Right renal cortex interstitium (tissue), 3 donors: ENCODE results near the gene DHRS1. TPM values are rescaled to one million over a fixed set of nuclear protein-coding genes. Genes with fewer than 3 reads are reported as not detected.

Experiments
- DNase-seq, 3 donors: peaks; one replicate each; pipeline ENCODE4 v3.0.0-alpha.2; 2013; ENCODE audit warnings: low read depth in 3 of 3, low spot score in 2 of 3
- polyA plus RNA-seq, 3 donors: library from polyadenylated mRNA; unstranded; fragments of 120-200 nt; gene quantifications; one replicate each; pipeline ENCODE4 v1.2.1, GENCODE V29; 2013; ENCODE audit not compliant: insufficient read length in 3 of 3

DHRS1 gene
- polyA plus RNA-seq, 3 donors = 38.6 to 45.5 (median 42.6) TPM

GRCh38 chr14:24286996-24287395, 12.6 kb downstream of the DHRS1 start:
- no peak for DNase-seq

DNA sequence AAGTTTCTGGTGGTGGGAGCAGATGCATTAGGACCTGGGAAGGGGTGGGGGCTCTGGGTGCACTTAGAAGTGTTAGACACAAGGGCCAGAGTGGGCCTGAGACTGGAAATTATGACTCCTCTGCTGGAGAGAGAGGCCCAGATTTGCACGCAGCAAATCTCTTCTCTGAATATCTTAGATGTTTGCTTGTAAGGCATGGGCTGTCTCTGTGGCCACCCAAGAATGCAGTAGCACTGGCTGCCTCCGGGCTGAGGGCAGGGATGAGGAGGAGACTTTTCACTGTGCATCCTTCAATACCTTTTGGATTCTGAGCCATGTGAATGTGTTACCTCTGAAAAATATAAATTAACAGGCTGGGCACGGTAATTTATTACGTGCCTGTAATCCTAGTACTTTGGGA, 14.2 kb downstream of the DHRS1 start:
- DNase-seq = no peak

DNA sequence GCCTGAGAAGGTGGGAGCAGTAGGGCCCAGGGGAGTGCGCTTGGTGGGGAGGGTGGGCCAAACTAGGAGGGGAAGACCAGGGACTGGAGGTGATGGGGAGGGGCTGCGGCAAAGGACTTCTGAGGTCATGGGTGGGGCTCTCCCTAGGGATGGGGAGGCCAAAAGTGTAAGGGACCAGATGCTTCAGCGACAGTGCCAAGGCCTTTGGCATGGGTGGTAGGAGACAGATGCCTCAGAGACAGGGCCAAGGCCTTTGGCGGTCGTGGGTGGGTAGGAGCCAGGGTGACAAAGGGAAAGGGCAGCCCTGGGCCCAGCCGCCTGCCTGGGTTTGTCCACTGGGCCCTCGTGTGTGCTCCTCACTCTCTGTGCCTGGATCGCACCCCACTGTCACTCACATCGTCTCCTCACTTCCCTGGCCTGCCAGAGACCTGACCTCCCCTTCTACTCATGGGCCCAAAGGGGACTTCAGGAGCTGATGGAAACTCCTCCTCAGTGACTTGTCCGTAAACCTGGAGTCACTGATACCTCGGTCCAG, 15.0 kb downstream of the DHRS1 start:
- no peak for DNase-seq

DNA sequence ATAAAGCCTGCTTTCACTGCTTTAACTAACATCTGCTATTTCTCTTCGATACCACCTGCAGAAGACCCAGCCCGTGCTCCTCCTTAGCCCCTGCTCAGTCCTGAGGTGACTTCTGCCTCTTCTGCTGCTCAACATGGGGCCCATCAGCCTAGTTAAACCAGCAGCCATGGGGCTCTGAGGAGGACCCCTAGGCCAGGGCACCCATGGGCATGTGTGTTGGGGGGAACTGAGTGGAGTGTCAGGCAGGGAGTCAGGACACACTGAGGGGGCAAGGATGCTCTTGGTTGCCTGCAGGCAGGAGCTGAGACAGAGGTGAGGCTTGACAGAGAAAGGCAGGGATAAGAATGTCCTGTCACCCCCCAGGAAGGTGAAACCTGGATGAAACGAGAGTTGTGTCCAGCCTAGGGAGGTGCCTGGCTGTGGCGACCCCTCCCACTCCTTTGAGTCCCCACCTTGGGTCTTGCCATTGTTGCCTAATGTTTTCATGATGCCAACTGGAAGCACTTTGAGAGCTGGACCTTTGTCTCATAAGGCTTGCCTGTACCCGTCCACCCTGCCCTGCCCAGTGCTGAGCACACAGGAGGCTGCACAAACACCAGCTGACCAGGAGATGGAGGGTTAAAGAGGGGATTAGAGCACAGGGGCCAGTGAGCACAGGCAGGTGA, 15.7 kb downstream of the DHRS1 start:
- DNase-seq = no peak

DNA sequence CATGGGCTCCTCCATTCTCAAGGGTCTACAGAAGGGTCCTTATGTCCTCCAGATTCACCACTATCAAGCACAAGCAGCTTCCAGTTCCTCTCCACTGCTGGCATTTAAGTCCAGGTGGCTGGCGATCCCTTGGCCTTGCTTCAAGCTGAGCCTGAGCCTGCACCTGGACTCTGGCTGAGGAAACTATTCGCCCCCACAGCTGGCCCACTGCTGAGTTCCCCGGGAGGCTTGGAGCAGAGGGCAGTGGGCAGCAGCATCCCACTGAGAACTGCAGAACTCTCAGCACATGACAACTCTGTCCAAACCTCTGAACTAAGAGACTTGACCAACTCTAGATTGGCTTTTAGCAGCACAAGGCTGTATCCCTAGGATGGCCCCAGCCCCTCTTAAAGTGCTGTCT, 16.8 kb downstream of the DHRS1 start:
- no peak for DNase-seq

GRCh38 chr14:24281636-24282035, 17.9 kb downstream of the DHRS1 start:
- no peak for DNase-seq

DNA sequence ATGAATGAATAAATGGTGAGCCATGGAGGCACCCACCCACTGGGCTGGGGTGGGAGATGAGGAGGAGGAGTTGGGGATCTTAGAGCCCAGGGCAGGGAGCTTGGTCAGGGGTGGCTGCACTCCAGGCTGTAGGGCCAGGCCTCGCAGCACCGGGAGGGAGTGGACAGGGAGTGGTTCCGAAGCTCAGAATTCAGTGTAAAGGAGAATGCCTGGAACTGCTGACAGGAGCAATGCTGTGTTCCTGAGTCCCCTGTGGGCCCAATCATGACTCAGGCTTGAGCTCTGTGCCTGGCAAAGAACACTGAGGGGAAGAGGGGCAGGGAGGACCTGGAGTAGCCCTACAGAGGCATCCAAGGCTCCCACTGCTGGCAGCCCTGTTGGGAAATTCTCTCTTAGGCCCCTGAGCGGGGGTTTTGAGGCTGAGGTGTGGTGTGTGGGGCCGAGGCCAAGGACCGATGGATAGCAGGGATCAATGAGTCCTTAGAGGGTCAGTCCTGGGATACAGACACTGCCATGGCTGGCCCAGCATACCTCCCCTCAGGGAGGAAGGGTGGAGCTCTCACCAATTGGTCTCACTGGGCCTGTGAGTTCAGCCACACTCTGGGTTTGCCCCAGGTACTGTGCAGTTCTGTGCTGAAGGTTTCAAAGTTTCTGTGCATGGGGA, 18.7 kb downstream of the DHRS1 start:
- DNase-seq = no peak

DNA sequence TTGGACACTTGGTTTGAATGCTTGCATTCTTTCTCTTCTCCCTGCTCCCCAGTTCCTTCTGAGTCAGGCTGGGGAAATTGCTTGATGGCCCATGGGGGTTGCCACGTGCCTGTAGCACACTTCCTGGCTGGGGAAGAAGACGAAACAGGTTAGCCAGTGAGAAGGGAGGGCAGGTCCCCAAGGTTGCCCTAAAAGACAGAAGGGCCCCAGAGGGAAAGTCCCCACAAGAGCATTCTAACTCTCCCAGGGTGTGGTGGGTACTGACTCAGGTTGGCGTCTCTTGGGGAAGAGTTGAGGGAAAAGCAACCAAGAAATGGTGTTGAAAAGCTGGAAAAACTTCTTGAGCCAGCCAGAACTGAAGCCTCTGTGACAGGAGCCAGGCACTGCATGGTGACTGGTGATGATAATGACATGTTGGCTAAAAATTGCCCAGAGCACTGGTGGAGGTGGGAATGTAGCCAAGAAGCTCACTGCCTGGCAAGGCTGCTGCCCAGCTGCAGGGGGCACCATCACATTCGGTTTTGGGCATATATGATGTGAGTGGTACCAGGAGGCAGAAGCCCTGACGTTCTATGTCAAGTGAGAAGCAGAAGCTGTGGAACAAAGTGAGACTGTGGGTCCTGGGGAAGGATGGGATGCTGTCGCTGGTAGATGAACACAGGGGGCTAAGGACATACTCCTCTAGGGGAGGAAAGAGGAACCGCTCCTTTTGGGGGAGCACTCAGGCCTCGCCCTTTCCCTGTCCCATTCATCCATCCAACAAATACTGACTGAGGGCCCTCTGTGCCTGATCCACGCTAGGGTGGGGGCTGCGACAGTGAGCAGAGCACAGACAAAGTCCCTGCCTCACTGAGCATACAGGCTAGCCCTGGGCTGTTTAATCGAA, 20.0 kb downstream of the DHRS1 start:
- DNase-seq = no peak

DNA sequence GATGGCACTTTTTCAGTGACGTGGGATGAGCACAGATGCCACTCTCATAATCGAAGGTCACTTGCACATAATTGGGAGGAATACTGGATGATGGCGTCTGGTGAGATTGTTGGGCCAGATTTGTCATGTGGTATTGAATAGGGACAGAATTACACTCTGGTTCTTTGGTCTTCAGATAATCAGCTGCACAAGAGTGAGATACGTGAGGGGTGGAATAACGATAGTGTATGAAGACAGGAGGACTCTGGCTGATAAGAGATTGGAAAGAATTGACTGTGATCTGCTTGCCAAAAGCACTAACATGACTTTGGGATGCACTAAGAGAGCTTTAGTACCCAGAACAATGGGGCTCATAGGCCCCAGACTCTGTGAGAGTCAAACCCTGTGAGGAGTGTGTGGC, 21.2 kb downstream of the DHRS1 start:
- no peak for DNase-seq

DNA sequence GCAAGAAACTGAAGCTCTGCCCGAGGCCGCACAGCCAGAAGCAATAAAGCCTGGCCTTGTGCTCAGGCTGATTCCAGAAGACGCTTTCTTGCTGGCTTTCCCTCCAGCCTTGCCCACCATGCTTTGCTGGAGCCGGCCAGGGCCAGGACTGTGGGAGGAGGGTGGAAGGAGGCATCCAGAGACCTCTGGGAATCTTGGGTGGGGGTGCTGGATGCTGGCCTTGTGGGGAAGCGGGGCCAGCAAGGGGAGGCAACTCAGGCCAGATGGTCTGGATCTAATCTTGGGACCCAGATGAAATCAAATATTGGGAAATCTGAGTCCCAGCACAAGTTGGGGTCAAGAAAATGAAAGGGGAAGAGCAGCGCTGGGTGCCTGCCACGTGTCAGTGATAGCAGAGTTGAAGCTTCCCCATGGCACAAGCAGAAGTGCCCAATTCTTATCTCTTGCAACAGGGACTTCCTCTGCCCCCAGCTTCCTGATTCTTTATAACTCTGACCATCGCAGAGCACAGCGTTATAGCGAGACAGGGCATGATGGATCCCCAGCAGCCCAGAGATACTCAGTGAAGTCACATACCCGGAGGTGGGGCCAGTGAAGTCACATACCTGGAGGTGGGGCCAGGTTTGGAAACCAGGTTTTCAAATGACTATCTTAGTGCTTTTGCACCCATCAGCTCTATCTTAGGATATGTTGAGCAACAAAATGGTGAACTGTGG, 21.8 kb downstream of the DHRS1 start:
- no peak for DNase-seq

- no peak for DNase-seq
Measured at GRCh38 chr14:24277071-24277470, 22.5 kb downstream of the DHRS1 start.

DNA sequence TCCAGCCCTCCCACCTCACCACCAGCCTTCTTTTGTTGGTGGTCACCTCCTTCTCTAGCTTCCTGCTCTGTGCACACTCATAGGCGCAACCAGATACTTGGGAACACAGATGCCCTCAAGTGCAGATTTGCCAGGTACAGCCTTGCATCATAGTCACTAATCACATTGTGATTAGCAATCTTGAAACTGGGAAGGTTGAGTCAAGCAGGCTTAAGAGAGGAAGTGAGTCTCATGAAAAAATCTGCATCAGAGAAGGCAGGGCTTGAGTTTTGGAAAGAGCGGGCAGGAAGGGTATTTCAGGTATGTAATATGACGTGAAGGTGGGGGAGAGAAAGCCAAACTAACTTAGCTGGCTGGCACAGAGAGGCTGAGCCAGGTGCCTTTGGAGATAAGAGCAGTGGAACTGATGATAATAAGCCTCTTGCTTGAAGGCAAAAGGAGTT, 25.5 kb downstream of the DHRS1 start:
- DNase-seq = no peak

- no peak for DNase-seq
Measured at GRCh38 chr14:24273422-24273998, 26.1 kb downstream of the DHRS1 start.

- no peak for DNase-seq
Measured at GRCh38 chr14:24272467-24272866, 27.1 kb downstream of the DHRS1 start.

DNA sequence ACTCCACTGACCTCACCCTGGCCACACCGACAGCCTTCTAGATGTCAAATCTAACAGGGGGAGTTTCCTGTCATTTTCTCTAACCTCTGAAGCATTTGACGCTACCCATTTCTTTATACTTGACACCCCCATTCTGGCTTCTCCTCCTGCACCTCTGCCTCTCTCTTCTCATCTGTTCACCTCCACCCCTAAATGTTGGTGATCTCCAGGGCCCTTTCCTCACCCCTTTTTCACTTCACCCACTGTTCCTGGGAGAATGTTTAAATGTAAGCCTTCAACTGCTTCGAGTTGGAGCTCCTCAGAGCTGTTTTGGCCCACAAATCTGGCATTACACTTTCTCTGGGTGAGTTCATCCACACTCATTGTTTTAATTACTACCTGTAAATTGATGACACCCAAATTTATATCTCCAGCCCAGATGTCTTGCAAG, 27.7 kb downstream of the DHRS1 start:
- no peak for DNase-seq

DNA sequence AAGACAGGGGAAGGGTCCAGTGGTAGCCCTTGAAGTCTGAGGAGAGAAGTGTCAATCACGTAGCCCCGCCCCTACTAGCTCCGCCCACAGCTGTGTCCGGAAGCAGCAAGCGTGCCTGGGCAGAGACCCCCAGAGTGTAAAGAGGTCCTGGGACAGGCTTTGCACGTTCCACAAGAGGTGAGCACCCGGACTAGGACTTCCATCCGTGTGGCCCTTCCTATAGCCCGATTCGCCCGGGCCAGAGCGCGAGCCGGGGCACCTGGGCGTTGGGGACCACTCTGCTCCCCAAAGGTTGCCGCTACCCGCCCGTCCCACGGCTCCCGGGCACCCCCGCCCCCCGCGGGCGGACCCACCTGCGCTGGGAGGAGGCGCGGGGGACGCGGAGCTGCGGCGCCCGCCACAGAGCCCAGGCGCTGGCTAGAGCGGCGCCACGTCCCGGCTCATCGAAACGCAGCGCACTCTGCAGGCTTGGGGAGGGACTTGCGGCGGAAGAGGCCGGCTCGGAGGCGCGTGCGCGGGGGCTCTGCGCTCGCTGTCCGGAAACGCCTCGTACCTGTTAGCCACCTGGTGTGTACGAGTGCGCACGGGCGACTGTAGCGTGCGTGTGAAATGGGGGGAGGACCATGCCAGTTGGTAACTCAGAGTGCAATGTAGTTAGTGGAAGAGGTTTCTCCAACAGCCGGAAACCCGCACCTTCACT, 28.3 kb downstream of the DHRS1 start, which contains the start of gene RABGGTA:
RABGGTA (minus strand) TSS at position 464 of the 700 bp plus-strand sequence. CDS start 482 bp downstream, outside the sequence.
- peak; percentile 71 to 76 (median 74) for DNase-seq

DNA sequence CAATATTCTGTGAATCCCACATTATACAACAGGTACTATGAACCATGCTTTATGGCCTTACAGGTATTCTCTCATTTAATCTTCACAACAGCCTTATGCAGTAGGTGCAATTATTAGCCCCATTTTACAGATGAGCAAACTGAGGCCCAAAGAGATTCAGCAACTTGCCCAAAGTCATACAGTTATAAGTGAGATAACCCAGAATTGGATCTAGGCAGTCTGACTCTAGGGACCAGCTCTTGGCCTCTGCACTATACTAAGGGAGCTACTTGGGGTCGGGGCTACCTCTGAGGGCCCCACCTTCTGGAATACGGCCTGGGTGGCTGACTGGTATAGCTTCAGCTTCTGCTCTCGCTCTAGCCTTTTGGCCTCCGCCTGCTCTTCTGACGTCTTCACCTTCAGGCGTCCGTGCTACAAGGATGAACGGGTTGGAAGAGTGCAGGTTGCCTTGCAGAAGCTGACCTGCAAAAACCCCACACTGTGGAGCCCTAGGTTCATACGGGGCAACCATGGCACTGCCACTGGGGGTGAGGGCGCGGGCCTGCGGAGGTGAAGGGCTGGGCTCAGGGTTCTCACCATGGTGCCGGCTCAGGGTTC, 28.9 kb downstream of the DHRS1 start:
- no peak for DNase-seq

GRCh38 chr14:24269910-24270536, 29.6 kb downstream of the DHRS1 start:
- no peak for DNase-seq

GRCh38 chr14:24269368-24269767, 30.2 kb downstream of the DHRS1 start:
- DNase-seq = no peak
